ENCODE data around the gene SLCO3A1.
A peak's percentile ranks its signal among the peaks of the same experiment; 100 is the strongest.

The SLCO3A1 gene

GRCh38 chr15:91853511-91853947 lies at the start of gene SLCO3A1:
SLCO3A1 (plus strand) TSS chr15:91853708.
- peak; percentile 15 to 50 (median 42) for DNase-seq (ENCODE audit: low read depth in 4 of 4, low spot score in 1 of 4)

- no peak for DNase-seq (ENCODE audit: low read depth in 4 of 4, low spot score in 1 of 4)
These were observed 46.4 kb upstream of the SLCO3A1 start for GRCh38 chr15:91807122-91807521.

GRCh38 chr15:91813924-91814323 lies 39.6 kb upstream of the SLCO3A1 start:
- DNase-seq (ENCODE audit: low read depth in 4 of 4, low spot score in 1 of 4) = no peak

- DNase-seq (ENCODE audit: low read depth in 4 of 4, low spot score in 1 of 4) = no peak
These were observed 36.6 kb upstream of the SLCO3A1 start for GRCh38 chr15:91816942-91817341.

- no peak for DNase-seq (ENCODE audit: low read depth in 4 of 4, low spot score in 1 of 4)
These were observed 32.0 kb upstream of the SLCO3A1 start for GRCh38 chr15:91821458-91821857.

GRCh38 chr15:91824256-91824655 lies 29.3 kb upstream of the SLCO3A1 start:
- DNase-seq (ENCODE audit: low read depth in 4 of 4, low spot score in 1 of 4) = no peak

- DNase-seq (ENCODE audit: low read depth in 4 of 4, low spot score in 1 of 4) = no peak
These were observed 27.1 kb upstream of the SLCO3A1 start for GRCh38 chr15:91826443-91826842.

GRCh38 chr15:91833056-91833455 lies 20.5 kb upstream of the SLCO3A1 start:
- no peak for DNase-seq (ENCODE audit: low read depth in 4 of 4, low spot score in 1 of 4)

GRCh38 chr15:91839867-91840266 lies 13.6 kb upstream of the SLCO3A1 start:
- no peak for DNase-seq (ENCODE audit: low read depth in 4 of 4, low spot score in 1 of 4)

- no peak for DNase-seq (ENCODE audit: low read depth in 4 of 4, low spot score in 1 of 4)
These were observed 11.6 kb upstream of the SLCO3A1 start for GRCh38 chr15:91841861-91842260.

GRCh38 chr15:91844341-91844740 lies 9.2 kb upstream of the SLCO3A1 start:
- DNase-seq (ENCODE audit: low read depth in 4 of 4, low spot score in 1 of 4) = no peak

GRCh38 chr15:91844928-91845327 lies 8.6 kb upstream of the SLCO3A1 start:
- DNase-seq (ENCODE audit: low read depth in 4 of 4, low spot score in 1 of 4) = no peak

GRCh38 chr15:91845720-91846119 lies 7.8 kb upstream of the SLCO3A1 start:
- DNase-seq (ENCODE audit: low read depth in 4 of 4, low spot score in 1 of 4) = no peak

- no peak for DNase-seq (ENCODE audit: low read depth in 4 of 4, low spot score in 1 of 4)
These were observed 4.3 kb upstream of the SLCO3A1 start for GRCh38 chr15:91849180-91849579.

- DNase-seq (ENCODE audit: low read depth in 4 of 4, low spot score in 1 of 4) = no peak
These were observed 3.8 kb upstream of the SLCO3A1 start for GRCh38 chr15:91849749-91850161.

- DNase-seq (ENCODE audit: low read depth in 4 of 4, low spot score in 1 of 4) = peak; percentile 28 to 63 (median 49)
These were observed 582 bp upstream of the SLCO3A1 start for GRCh38 chr15:91852741-91853510.

- DNase-seq (ENCODE audit: low read depth in 4 of 4, low spot score in 1 of 4) = no peak
These were observed 585 bp downstream of the SLCO3A1 start for GRCh38 chr15:91853948-91854638.

- no peak for DNase-seq (ENCODE audit: low read depth in 4 of 4, low spot score in 1 of 4)
These were observed 1.1 kb downstream of the SLCO3A1 start for GRCh38 chr15:91854639-91854990.

GRCh38 chr15:91855241-91855640 lies 1.7 kb downstream of the SLCO3A1 start:
- no peak for DNase-seq (ENCODE audit: low read depth in 4 of 4, low spot score in 1 of 4)

GRCh38 chr15:91855684-91856489 lies 2.4 kb downstream of the SLCO3A1 start:
- DNase-seq (ENCODE audit: low read depth in 4 of 4, low spot score in 1 of 4) = no peak

GRCh38 chr15:91857224-91857585 lies 3.7 kb downstream of the SLCO3A1 start:
- DNase-seq (ENCODE audit: low read depth in 4 of 4, low spot score in 1 of 4) = no peak

GRCh38 chr15:91857772-91858171 lies 4.3 kb downstream of the SLCO3A1 start:
- DNase-seq (ENCODE audit: low read depth in 4 of 4, low spot score in 1 of 4) = no peak

Data from stimulated activated CD4-positive, alpha-beta T cell treated with anti-CD3 and anti-CD28 coated beads, Interleukin-1b, Interleukin-23, amount 100 ng/mL, for 24 hours (primary cell).